ENCODE data around the gene LAMB3.
A peak's percentile ranks its signal among the peaks of the same experiment; 100 is the strongest.

LAMB3 gene

DNA sequence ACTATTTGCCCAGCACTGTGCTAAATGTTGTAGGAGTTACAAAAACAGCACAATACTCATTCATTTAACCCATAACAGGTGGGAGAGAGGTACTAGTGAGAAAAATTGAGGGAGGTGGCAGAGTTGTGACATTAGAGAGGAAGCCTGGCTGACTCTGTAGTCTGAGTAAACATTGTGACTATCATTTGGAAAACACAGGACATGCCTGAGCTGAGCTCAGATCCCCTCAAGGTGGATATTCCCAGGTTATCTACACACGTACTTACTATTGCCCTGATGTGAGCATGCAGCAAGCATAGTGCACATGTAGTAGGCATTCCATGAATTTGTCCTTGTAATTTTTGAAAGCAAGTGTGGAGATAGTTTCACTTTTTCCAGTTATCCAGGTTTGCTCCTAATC lies 57.8 kb downstream of the LAMB3 start:
- no peak for DNase-seq

DNA sequence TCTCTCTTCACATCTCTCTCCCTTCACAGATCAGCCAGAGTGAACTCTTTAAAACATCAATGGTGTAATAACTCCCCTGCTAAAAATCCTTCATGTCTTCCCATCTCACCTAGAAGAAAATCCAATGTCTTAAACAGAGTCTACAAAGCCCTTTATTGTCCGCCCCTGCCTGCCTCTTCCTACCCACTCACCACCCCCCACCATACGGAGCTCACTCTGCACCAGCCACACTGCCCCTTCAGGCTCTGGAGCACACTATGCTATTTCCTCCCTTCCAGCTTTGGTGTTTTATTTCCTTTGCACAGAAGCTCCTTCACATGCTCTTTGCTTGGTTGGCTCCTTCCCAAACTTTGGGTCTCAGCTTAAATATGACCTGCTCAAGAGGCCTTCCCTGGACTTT lies 58.5 kb downstream of the LAMB3 start:
- no peak for DNase-seq

DNA sequence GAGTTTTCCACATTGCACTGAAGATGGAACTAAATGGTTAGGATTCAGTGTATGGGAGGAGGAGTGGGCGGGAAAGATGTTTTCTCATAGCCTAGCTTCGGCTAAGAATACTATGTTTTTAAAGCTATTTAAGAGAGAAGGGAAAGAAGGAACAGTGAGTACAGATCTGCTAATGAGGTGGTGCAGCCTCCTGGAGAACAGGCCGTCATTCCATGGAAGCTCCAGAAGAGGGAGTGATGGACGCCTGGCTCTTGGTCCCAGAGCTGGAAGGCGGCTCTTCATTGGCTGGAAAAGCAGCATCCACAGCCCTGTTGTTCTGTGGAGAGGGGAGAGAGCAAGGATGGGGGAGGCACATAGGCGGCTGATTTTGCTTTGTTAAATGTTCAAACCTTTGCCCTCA lies 61.8 kb downstream of the LAMB3 start:
- DNase-seq = no peak

DNA sequence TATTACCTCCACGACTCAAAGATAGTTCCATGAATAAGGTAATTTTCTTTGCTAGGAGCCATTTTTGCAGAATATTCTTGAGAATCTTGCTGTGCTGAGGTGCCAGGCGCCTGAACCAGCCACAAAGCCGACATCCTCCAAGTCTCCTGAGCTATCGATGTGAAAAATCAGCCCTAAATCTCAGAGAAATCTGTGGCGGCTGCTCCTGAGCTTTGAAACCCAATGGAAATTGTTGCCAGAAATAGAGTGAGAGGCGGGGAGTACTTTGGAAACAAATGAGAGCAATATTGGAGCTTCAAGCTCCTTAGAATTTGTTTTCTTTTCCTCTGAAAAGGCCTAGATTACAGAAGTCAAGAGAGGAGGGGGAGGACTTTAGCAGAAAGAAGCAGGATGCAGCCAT lies 62.4 kb downstream of the LAMB3 start:
- DNase-seq = no peak

DNA sequence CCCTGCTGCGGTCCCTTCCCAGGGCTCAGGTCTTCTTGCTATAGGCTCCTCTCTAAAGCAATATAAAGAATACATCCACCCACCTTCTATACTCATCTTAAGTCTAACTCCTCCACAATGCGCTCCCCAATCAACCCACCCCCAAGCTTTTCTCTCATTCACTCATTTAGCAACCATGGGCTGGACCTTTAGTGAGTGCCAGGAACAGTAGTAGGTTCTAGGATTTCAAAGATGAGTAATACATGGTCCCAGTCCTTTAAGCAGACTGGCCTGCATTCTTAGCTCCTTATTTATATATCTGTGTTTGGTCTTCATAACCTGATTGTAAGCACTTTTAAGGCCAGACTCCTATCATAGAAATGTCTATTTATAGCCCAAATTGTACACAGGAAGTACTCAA lies 62.8 kb downstream of the LAMB3 start:
- no peak for DNase-seq

DNA sequence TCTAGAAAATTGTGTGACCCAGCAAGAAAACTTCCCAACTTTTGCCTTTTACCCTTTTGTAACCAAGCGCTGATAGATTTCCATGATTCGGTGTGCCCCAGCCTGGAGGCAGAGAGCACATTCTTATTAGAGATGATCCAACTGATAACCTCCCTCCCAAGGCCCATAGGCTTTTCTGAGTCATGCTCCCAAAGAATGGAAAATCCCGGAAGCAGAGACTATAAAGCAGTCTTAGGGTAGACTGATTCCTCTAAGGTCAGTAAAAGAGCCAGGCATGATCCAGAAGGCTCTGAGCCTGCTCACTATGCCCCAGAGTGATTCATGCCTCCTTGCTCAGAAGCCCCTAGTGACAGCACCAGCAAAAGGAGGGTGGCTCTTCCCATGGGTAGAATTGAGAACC lies 64.4 kb downstream of the LAMB3 start:
- no peak for DNase-seq

DNA sequence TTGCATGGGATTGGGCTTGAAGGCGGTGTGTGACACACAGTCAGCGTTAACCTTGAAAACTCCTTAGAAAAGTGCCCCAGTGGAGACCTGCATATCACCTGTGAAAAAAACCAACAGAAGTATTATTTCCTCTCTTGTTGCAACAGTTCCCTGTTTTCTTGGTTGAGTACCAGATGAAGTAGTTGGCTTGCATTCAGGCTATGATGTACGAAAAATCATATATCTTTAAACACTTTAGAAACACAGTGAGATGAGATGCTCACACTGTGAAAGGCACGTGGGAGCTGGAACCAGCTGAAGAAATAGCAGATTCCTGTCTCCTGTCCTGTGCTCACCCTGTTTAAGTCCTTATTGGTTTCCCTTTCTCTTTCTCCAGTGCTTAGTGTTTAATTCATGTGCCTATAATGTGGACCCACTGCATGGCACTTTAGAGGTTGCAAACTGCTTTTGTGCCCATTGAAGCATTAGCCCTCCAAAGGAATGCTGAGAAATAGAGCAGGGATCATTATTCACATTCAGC lies 65.9 kb downstream of the LAMB3 start:
- DNase-seq = no peak

DNA sequence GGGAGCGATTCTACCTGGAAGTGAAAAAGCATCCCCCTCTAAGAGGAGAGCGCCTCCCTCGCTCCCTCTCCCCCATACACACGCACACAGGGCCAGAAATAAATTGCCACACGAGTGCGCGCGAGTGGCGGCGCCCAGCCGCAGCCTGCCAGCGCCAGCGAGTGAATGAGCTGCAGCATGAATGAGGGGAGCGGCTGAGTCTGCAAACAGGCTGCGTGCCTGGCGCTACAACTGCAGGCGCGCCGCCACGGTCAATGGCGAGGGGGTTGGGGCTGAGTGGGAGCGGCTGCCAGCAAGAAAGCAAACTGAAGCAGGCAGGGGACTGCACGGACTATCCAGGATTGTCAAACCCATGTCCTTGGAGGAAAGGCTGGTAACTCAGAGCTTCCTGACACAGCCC lies 66.6 kb downstream of the LAMB3 start:
- DNase-seq = peak; percentile 72

DNA sequence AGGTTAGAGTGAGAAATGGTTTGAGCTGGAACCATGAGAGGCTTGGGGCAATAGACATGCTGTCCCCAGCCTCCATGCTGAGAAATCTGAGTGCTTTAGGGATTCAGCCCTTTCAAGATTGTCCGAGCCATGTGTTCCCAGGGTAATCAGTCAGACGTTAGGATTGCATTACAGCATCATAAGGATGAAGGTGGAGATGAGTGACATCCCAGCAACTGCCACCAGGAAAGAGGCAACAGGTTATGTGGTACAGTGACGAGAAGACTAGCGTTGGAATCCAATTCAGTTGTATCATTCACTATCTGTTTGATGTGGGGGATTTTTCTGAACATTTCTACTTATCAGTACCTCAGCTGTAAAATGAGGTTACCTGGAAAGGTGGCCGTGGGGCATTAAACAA lies 67.0 kb downstream of the LAMB3 start:
- no peak for DNase-seq

DNA sequence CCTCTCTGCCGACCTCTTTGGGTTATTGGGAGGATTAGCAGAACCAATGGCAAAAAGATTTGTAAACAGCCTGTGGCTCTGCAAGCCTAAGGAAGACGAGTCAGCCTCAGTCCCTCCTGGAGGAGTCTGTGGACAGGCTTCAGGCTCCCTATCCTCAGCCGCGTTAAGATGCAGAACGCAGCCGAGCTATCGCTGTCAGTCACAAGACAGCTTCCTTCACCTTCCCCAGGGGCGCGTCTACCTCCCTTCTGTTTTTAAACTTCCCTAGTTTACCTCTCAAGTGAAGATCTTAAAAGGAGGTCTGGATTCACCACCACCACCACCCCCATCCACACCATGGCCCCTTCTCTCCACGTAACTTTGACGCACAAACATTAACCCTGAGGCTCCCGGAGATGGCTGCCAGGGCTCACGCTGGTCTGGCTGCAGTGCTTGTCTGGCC lies 68.0 kb downstream of the LAMB3 start:
- DNase-seq = no peak

DNA sequence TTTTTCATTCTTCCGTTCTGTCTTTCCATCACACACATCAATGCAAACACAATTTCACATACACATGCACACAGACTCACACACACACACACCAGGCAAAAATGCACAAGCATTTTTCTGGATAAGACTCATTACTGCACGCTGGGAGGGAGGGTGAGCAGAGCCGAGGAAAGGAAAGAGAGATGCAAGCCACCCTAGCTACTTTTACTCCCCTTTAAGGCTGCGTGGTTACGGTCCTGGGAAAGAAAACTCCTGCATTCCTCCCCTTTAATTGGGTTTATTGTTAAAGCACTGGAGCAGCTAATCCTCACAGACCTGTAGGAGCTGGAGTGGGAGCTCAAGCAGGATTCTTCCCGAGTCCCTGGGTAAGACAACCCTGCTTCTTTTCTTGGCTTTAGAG lies 68.8 kb downstream of the LAMB3 start, which contains the start of gene CAMK1G:
TSS of gene CAMK1G (plus strand) at position 307 of the 400 bp plus-strand sequence. CDS start 11,270 bp downstream, outside the sequence.
- no peak for DNase-seq

DNA sequence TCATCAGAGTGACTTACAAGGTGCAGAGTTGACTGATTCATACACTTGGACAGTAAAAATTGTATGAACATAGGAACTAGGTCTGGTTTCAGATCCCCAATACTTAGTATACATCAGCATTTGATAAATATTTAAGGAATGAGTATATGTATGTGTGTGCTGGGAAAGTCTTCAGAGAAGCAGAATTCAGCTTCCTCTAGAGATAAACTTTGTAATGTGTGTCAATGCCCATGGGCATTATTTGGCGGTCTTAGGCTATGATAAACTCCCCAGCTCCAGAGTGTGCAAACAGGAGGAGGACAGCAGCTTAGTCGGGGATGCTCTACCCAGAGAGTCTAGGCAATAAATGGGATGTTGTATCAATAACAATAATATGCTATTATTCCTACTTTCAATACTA lies 71.6 kb downstream of the LAMB3 start:
- DNase-seq = no peak

DNA sequence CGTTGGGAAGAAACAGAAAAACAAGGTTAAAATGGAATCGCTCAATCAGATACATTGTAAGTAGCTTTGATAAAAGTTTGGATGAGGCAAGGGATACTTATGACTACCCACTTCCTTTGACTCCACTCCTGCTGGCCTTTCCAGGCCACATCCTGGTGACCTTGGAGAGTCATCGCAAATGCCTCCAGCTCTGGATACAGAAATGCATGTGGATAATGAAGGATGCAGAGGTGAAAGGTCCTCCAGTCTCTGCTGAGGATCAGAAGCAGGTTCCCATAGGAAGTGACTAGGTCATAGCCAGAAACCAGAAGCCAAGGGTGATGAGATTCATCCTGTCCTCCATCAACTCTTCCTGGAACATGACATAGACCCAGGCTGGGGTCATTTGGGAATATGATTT lies 74.9 kb downstream of the LAMB3 start:
- no peak for DNase-seq

DNA sequence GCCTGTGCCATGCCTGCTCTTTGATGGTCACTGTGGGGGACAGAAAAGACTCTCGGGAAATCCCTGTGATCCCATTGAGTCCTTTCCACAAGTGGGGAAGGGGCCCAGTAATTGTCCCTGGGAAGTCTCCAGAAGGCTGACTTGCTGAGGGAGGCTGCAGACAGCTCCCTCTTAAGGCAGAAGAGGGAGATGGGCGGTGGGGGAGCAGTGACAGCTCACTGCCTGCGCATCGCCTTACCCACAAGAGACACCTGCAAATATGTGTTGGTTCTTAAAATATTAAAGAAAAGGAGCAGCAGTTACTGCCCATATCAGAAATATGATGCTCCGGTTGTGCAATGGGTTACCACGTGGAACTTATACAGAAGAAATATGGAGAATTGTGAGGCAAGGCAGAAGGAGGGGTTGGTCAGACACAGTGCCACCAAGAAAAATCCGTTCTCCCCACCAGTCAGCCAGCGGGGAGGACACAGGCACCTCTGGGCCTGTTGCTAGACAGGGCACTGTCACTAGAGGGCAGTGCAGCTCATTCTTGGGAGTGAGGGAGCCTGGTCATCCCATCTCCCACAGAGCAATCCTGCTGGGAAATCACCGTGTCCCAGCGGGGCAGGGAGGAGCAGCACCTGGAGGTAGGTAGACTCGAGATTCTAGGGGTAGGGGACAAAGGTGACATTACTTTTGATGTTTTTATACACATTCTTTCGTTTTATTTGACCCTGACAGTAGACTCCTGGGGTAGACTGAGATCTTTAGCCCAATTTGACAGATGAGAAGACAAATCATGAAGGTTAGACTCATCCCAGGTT lies 75.6 kb downstream of the LAMB3 start:
- peak; percentile 65 for DNase-seq

DNA sequence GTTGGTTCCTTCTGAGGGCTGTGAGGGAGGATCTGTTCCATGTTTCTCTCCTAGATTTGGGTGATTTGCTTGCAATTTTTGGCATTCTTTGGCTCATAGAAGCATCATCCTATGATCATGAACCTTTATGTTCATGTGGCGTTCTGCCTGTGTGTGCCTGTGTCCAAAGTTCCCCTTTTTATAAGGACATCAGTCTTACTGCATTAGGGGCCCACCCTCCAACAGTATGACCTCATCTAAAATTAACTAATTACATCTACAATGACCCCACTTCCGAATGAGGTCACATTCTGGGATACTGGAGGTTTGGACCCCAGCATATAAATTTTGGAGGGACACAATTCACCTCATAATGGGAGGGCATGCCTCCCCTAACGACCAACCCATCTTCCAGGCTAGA lies 81.5 kb downstream of the LAMB3 start:
- no peak for DNase-seq

DNA sequence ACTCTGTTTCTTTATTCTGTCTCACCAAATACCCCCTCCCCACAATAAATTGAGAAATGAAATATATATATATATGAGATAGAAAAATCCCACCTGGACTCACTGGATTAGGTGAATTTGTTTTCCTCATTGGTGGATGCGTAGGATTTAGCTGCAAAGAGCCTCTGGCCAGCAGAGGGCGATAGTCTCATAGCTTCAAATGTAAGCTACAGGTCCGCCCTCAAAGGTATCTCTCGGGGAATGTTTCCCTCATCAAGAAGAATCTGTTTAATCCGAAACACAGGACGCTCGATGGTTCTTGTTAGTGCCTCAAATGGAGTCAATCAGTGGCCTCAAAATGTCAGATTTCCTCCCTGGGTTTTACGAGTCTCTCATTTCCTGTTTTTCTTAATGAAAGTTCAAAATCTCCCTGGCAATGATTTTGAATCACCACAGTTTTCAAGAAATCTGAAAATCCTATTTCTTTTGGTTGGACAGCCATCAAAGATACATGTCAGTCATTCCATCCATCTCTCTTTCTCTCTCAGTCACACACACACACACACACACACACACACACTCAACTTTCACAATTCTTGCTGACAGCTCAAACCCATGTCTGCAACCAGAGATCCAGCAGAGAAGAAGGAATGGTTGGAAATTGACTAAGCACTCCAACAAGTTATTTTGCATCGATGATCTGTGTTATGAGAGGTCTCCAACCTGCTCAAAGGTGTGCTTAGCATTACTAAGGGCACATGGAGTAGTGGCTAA lies 82.6 kb downstream of the LAMB3 start:
- DNase-seq = peak; percentile 65

DNA sequence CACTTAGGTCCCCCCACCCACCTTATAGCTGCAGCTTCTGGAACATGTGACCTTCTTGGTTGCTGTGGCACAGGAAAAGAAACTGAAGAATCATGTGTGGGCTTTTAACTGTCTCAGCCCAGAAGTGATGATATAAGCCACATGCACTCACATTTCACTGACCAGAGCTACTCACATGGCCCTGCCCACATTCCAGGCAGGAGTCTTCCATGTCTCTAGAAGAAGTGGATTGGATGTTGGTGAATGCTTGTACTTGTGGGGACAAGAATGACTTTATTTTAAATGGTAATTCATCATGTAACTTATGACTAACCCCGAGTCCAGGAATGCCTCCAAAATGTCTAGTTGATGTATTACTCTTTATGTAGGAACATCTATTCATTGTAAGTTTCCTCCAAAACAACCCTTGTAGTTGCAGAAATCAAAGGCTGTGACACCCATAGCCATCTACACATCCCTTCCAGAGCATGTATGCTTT lies 84.5 kb downstream of the LAMB3 start:
- DNase-seq = no peak

DNA sequence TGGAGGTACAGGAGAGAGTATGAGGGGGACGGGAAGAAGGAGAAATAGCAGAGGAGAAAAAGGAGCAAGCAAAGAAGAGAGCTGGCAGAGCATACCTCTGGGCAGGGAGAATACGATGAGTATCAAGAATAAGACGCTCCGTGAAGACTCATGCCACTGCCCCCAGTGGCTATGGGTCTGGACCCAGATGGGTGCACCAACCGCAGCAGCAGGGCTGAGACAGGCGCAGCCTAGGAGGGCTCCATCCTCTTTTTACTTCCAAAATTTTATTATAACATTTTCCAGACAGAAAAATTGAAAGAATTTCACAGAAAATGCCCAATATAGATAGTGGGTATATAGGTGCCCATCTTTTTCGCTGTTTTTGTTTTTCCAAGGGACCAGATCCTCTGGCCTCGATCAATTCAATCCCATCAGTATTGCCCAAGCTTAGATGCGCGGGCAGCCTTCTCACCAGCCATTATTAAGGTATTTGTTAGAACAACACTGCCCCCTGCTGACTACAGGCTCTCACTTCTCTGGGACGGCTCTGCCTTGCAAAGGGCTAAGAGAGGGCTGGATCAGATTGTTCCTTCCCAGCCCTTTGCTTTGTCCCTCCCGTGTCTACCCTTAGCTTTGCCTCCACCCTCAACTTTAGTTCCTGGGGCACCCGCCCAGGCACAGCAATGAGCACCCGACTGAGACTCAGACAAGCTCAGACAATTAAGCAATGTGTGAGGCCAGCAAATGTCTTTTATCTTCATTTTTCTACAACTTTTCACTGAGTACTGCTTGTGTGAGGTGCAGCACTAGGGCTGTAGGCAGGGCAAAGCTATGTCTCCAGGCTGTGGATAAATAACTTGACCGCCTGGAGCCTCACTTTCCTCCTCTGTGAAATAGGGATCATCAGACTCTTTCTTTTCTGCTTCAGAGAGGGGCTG lies 86.2 kb downstream of the LAMB3 start:
- DNase-seq = peak; percentile 92

All from NCI-H1092 treated with DMSO at 0.1 percent for 48 hours (cell line).